ENCODE measurements around the gene TXNRD1. TPM values are rescaled to one million over a fixed set of nuclear protein-coding genes. Genes with fewer than 3 reads are reported as not detected.
"Not testable (repeated sequence)": the region's sequence is repeated elsewhere in the genome, so short reads cannot be mapped to it uniquely, and the experiment has no call there.

The TXNRD1 gene
- total and polyA plus RNA-seq, 8 donors: 54.6 to 174 (median 61.1) TPM

DNA sequence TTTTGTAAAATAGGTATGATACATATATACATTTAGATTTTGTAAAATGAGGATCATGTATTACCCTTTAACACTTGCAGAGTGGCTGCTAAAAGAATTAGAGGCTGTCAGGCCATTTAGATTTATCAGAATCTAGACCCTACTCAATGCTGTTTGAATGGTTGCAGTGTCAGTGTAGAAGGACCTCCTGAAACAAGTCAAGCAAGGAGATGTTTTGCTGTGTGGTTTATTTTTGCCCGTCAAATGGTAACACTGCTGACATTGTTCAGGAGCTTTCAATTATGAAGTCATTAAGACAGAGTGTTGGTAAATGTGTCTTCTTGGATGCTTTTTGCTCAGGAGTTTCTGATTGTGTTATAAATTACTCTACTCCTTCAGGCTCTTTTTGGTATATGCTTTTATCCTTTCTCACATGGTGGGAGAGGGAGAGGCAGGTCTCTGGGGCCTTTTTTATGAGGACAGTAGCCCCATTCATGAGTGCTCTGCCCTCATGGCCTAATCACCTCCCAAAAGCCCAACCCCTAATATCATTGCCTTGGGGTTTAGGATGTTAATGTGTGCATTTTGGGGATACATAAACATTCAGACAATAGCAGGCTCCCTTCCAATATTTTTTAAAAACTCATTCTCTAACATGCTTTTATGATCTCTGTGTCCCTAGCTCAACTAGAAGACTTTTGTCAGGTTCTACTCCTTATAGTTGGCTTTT, 104.5 kb downstream of the TXNRD1 start:
- Histone ChIP-seq H3K27ac (no peak overlapping the region), H3K4me1 (no peaks in the 10 kb centered on the region), H3K9me3 (no peaks in the 10 kb centered on the region), H3K4me3 (no peak overlapping the region), H3K36me3 (peaks cover 0 to 91% of the 10 kb centered on the region in 2 donors), H3K27me3 (no peaks in the 10 kb centered on the region)
- TF ChIP-seq, protein P1, sequence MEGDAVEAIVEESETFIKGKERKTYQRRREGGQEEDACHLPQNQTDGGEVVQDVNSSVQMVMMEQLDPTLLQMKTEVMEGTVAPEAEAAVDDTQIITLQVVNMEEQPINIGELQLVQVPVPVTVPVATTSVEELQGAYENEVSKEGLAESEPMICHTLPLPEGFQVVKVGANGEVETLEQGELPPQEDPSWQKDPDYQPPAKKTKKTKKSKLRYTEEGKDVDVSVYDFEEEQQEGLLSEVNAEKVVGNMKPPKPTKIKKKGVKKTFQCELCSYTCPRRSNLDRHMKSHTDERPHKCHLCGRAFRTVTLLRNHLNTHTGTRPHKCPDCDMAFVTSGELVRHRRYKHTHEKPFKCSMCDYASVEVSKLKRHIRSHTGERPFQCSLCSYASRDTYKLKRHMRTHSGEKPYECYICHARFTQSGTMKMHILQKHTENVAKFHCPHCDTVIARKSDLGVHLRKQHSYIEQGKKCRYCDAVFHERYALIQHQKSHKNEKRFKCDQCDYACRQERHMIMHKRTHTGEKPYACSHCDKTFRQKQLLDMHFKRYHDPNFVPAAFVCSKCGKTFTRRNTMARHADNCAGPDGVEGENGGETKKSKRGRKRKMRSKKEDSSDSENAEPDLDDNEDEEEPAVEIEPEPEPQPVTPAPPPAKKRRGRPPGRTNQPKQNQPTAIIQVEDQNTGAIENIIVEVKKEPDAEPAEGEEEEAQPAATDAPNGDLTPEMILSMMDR (IDR thresholded peaks at IDR 0.05): no peak
- intact Hi-C loops (cut with DNase I): no loop called here
- no peak for DNase-seq
- ATAC-seq: no peak

GRCh38 chr12:104320627-104321024, 105.0 kb downstream of the TXNRD1 start:
- Histone ChIP-seq H3K27ac (no peak overlapping the region), H3K4me3 (no peak overlapping the region), H3K9me3 (no peaks in the 10 kb centered on the region), H3K27me3 (no peaks in the 10 kb centered on the region), H3K4me1 (no peaks in the 10 kb centered on the region), H3K36me3 (peaks cover 0 to 91% of the 10 kb centered on the region in 2 donors)
- ATAC-seq (no peak), DNase-seq (no peak)
- intact Hi-C loops (cut with DNase I): no loop called here
- TF ChIP-seq, protein P1 (IDR thresholded peaks at IDR 0.05): no peak

GRCh38 chr12:104321949-104322348, 106.4 kb downstream of the TXNRD1 start:
- H3K27ac ChIP-seq: no peak overlapping the region
- TF ChIP-seq, protein P1 (IDR thresholded peaks at IDR 0.05): no peak
- peaks cover 0 to 91% of the 10 kb centered on the region in 2 donors for H3K36me3 ChIP-seq
- H3K4me3 ChIP-seq: no peak overlapping the region
- intact Hi-C loops (cut with DNase I): no loop called here
- no peak for DNase-seq
- no peaks in the 10 kb centered on the region for H3K9me3 ChIP-seq
- no peaks in the 10 kb centered on the region for H3K4me1 ChIP-seq
- ATAC-seq: no peak
- no peaks in the 10 kb centered on the region for H3K27me3 ChIP-seq

DNA sequence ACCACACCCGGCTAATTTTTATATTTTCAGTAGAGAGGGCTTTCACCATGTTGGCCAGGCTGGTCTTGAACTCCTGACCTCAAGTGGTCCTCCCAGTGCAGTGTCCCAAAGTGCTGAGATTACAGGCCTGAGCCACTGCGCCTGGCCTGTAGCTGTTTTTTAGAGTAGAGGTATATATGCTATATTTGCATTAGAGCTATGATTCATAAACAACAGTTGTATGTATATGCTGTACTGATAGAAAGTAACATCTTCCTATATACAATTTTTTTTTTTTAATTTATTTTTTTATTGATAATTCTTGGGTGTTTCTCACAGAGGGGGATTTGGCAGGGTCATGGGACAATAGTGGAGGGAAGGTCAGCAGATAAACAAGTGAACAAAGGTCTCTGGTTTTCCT, 107.0 kb downstream of the TXNRD1 start:
- H3K27ac ChIP-seq; H3K9me3 ChIP-seq; ATAC-seq; DNase-seq; H3K27me3 ChIP-seq; H3K4me1 ChIP-seq; H3K4me3 ChIP-seq; intact Hi-C loops (cut with DNase I): not testable (repeated sequence)
- H3K36me3 ChIP-seq: peaks cover 0 to 91% of the 10 kb centered on the region in 2 donors

- no peak for ATAC-seq
- no peak overlapping the region for H3K27ac ChIP-seq
Measured at GRCh38 chr12:104323899-104324298, 108.3 kb downstream of the TXNRD1 start.

GRCh38 chr12:104328278-104328677, 112.7 kb downstream of the TXNRD1 start:
- H3K4me1 ChIP-seq; intact Hi-C loops (cut with DNase I): not testable (repeated sequence)

More at GRCh38 chr12:104323899-104324298, 108.3 kb downstream of the TXNRD1 start:
- TF ChIP-seq, protein P1 (IDR thresholded peaks at IDR 0.05): no peak
- Histone ChIP-seq H3K9me3 (no peaks in the 10 kb centered on the region), H3K4me3 (no peak overlapping the region), H3K4me1 (no peaks in the 10 kb centered on the region), H3K36me3 (peaks cover 0 to 91% of the 10 kb centered on the region in 2 donors), H3K27me3 (no peaks in the 10 kb centered on the region)
- no peak for DNase-seq
- intact Hi-C loops (cut with DNase I): no loop called here

More at GRCh38 chr12:104328278-104328677, 112.7 kb downstream of the TXNRD1 start:
- H3K27me3 ChIP-seq, H3K4me3 ChIP-seq, DNase-seq, ATAC-seq, H3K9me3 ChIP-seq, H3K27ac ChIP-seq: not testable (repeated sequence)
- peaks cover 0 to 95% of the 10 kb centered on the region in 2 donors for H3K36me3 ChIP-seq

Data from left lung (tissue), 10 donors.